NCI-H2107 treated with DMSO at 0.1 percent for 48 hours (cell line): ENCODE data around the gene HEATR5A.
A peak's percentile ranks its signal among the peaks of the same experiment; 100 is the strongest.

Experiments used
- DNase-seq: peaks from one replicate; lab custom pipeline; 2025; ENCODE audit not compliant: unreplicated experiment; lab: John Stamatoyannopoulos, UW

The HEATR5A gene

GRCh38 chr14:31428011-31428410, 7.7 kb upstream of the HEATR5A start:
- no peak for DNase-seq

GRCh38 chr14:31426663-31427062, 6.3 kb upstream of the HEATR5A start:
- DNase-seq = no peak

GRCh38 chr14:31425905-31426304, 5.6 kb upstream of the HEATR5A start:
- DNase-seq = no peak

GRCh38 chr14:31421200-31421599, 850 bp upstream of the HEATR5A start:
- DNase-seq = no peak

- DNase-seq = no peak
Observed at GRCh38 chr14:31419967-31420318, 407 bp downstream of the HEATR5A start.

- DNase-seq = peak; percentile 4
Observed at GRCh38 chr14:31419179-31419966, 977 bp downstream of the HEATR5A start.

GRCh38 chr14:31418440-31418839, 1.9 kb downstream of the HEATR5A start:
- DNase-seq = no peak

GRCh38 chr14:31414190-31414833, 6.0 kb downstream of the HEATR5A start:
- no peak for DNase-seq

GRCh38 chr14:31411218-31411727, 9.1 kb downstream of the HEATR5A start:
- no peak for DNase-seq

GRCh38 chr14:31410048-31410650, 10.2 kb downstream of the HEATR5A start:
- no peak for DNase-seq

GRCh38 chr14:31408421-31408820, 11.9 kb downstream of the HEATR5A start:
- no peak for DNase-seq

- no peak for DNase-seq
Observed at GRCh38 chr14:31405599-31406232, 14.6 kb downstream of the HEATR5A start.

GRCh38 chr14:31405106-31405505, 15.2 kb downstream of the HEATR5A start:
- no peak for DNase-seq

GRCh38 chr14:31403707-31404106, 16.6 kb downstream of the HEATR5A start:
- no peak for DNase-seq

- DNase-seq = no peak
Observed at GRCh38 chr14:31402764-31403439, 17.4 kb downstream of the HEATR5A start.

GRCh38 chr14:31401369-31401932, 18.9 kb downstream of the HEATR5A start:
- no peak for DNase-seq

GRCh38 chr14:31400031-31400638, 20.2 kb downstream of the HEATR5A start:
- DNase-seq = no peak

GRCh38 chr14:31395572-31396205, 24.7 kb downstream of the HEATR5A start:
- DNase-seq = no peak

- no peak for DNase-seq
Observed at GRCh38 chr14:31395119-31395518, 25.2 kb downstream of the HEATR5A start.

GRCh38 chr14:31391977-31392503, 28.3 kb downstream of the HEATR5A start:
- no peak for DNase-seq
